D721Med (cell line): Measurements from ENCODE around the gene ASCC3.
A peak's percentile ranks its signal among the peaks of the same experiment; 100 is the strongest.

Experiments used
- DNase-seq: peaks from one replicate; pipeline ENCODE4 v3.0.0; 2011; ENCODE audit warnings: low spot score; ENCODE audit not compliant: insufficient read length
- FAIRE-seq: peaks from 2 replicates; lab custom pipeline; 2011; peaks lifted over from hg19 to GRCh38; lab: Jason Lieb, UNC
- CTCF ChIP-seq: IDR thresholded peaks from 2 replicates; pipeline ENCODE4 v1.5.1; 2012; ENCODE audit warnings: mild to moderate bottlenecking, control low read depth; ENCODE audit not compliant: insufficient read depth; ENCODE audit errors: missing control alignments

Gene ASCC3

DNA sequence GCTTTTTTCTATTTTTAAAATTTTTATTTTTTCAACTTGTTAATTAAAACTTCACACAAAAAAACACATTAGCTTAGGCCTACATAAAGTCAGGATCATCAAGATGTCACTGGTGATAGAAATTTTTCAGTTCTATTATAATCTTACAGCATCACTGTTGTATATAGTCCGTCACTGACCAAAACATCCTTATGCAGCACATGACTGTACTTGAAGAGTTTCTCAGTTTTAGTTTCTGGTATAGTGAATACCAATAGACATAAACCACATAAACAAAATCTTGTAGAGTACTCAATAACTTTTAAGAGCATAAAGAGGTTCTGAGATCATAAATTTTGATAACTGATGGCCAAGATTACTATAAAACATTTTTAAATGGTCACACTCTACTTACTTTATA lies 71.8 kb downstream of the ASCC3 start:
- DNase-seq = no peak
- TF ChIP-seq CTCF = no peak
- no peak for FAIRE-seq

DNA sequence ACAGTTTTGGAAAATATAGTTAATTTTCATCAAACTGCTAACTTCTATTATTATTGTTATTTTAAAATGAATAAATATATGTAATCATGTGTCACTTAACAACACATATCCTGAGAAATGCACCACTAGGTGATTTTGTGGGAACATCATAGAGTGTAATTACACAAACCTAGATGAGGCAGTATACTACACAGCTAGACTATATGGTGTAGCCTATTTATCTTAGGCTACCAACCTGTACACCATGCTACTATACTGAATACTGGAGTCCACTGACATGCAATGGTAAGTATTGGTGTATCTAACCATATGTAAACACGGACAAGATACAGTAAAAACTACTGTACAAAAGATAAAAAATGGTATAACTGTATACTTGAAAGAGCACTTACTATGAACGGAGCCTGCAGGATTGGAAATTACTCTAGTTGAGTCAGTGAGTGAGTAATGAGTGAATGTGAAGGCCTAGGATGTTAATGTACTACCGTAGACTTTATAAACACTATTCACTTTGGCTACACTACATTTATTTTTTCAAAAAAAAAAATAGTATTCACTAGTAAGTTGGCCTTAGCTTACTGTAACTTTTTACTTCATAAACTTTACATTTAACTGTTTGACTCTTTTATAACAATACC lies 72.4 kb downstream of the ASCC3 start:
- FAIRE-seq (no peak), DNase-seq (no peak)
- no peak for TF ChIP-seq CTCF

DNA sequence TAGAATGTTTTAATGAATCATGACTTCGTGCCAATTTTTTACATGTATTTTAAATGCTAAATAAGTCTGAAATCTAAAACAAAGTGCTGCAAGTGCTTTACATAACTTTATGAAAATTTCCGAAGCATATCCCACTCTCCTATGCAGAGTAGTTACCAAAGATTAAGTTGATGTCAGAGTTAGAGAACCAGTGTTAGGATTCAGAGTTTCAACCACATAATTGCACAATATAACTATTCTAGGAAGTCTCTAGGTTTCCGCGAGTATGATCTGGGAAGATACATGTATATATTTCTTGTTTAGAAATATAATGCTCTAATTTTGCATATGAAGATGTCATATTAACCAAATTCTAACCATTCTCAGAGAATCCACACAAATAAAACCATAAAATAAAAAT lies 74.8 kb downstream of the ASCC3 start:
- TF ChIP-seq CTCF = no peak
- DNase-seq = no peak
- no peak for FAIRE-seq

GRCh38 chr6:100803264-100804045 lies 77.7 kb downstream of the ASCC3 start:
- DNase-seq (no peak), FAIRE-seq (peak; percentile 21)
- TF ChIP-seq CTCF = no peak

DNA sequence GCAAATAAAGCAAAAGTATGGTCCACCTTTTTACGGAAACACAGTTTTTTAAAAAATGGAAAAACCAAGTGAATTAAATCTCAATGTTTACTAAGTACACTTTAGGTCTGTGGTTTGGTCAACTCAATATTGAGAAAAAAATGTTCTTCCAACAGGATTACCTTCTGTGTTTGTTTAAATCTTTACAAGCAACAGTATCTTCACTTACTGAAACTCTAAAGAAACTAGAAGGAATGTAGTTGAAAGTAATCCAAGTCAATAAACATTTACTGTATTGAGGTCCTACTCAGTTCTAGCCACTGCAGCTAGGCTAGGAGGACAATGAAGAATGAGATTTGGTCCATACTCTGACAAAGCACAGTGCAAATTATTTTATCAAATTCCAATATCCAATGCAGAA lies 80.1 kb downstream of the ASCC3 start:
- FAIRE-seq = no peak

GRCh38 chr6:100796049-100796823 lies 84.9 kb downstream of the ASCC3 start:
- TF ChIP-seq CTCF = no peak
- DNase-seq (no peak), FAIRE-seq (no peak)

More for the DNA sequence above, 80.1 kb downstream of the ASCC3 start:
- DNase-seq = no peak
- TF ChIP-seq CTCF = no peak
